OCI-LY1 (cell line): ENCODE results near the gene FKBP11.

Source experiments
- H2AFZ ChIP-seq: fragments of 200-600 bp; sonication (generic), shearing (Covaris generic); 2 replicates; pipeline ENCODE4 v1.6.0; 2014; ENCODE audit warnings: antibody characterized with exemption, mild to moderate bottlenecking, low read length
- H3F3A ChIP-seq: fragments of 200-600 bp; sonication (generic), shearing (Covaris generic); 2 replicates; pipeline ENCODE4 v1.6.0; 2014; ENCODE audit warnings: mild to moderate bottlenecking, antibody characterized with exemption, low read length, moderate library complexity; ENCODE audit not compliant: insufficient read depth
- H3K27ac ChIP-seq: fragments of 200-600 bp; sonication (generic); 2 replicates; pipeline ENCODE4 v1.5.1; 2014; ENCODE audit warnings: low read length, mixed run types, mild to moderate bottlenecking, low read depth; ENCODE audit not compliant: poor library complexity, severe bottlenecking
- H3K27me3 ChIP-seq: fragments of 200-600 bp; sonication (generic); 2 replicates; pipeline ENCODE4 v1.6.0; 2014; ENCODE audit warnings: antibody characterized with exemption, mild to moderate bottlenecking, low read length, moderate library complexity; ENCODE audit not compliant: insufficient read depth
- H3K36me3 ChIP-seq: fragments of 200-600 bp; sonication (generic); 2 replicates; pipeline ENCODE4 v1.6.1; 2014; ENCODE audit warnings: mild to moderate bottlenecking, antibody characterized with exemption, low read length, moderate library complexity, mixed read lengths; ENCODE audit not compliant: insufficient read depth
- H3K4me1 ChIP-seq: fragments of 200-600 bp; sonication (generic); 2 replicates; pipeline ENCODE4 v1.5.1; 2014; ENCODE audit warnings: mild to moderate bottlenecking, low read length, moderate library complexity; ENCODE audit not compliant: insufficient read depth, severe bottlenecking
- H3K4me2 ChIP-seq: fragments of 200-600 bp; sonication (generic), shearing (Covaris generic); 2 replicates; pipeline ENCODE4 v1.6.1; 2014; ENCODE audit warnings: low read length
- H3K4me3 ChIP-seq: fragments of 200-600 bp; sonication (generic); 2 replicates; pipeline ENCODE4 v1.5.1; 2014; ENCODE audit warnings: low read length, low read depth, mild to moderate bottlenecking, mixed read lengths; ENCODE audit not compliant: poor library complexity, severe bottlenecking
- H3K79me2 ChIP-seq: fragments of 200-600 bp; shearing (Covaris generic); 2 replicates; pipeline ENCODE4 v1.6.1; 2016; ENCODE audit warnings: mixed run types, low read length, mixed read lengths; ENCODE audit not compliant: insufficient read depth
- H3K9ac ChIP-seq: fragments of 200-600 bp; sonication (generic), shearing (Covaris generic); 2 replicates; pipeline ENCODE4 v1.6.1; 2014; ENCODE audit warnings: mild to moderate bottlenecking, low read length, mixed read lengths
- H3K9me2 ChIP-seq: fragments of 200-600 bp; sonication (generic), shearing (Covaris generic); 2 replicates; pipeline ENCODE4 v1.6.1; 2014; ENCODE audit warnings: low read depth, mild to moderate bottlenecking, low read length, mixed read lengths
- H3K9me3 ChIP-seq: fragments of 200-600 bp; shearing (Covaris generic); 2 replicates; pipeline ENCODE4 v1.6.1; 2014; ENCODE audit warnings: low read length, mixed read lengths
- H4K20me1 ChIP-seq: fragments of 200-600 bp; sonication (generic), shearing (Covaris generic); 2 replicates; pipeline ENCODE4 v1.6.0; 2016; ENCODE audit warnings: mild to moderate bottlenecking, low read length; ENCODE audit not compliant: insufficient read depth
- EZH2 ChIP-seq: fragments of 200-600 bp; sonication (generic), shearing (Covaris generic); IDR thresholded peaks from 2 replicates; pipeline ENCODE4 v1.8.0; 2017; ENCODE audit warnings: borderline replicate concordance, mixed run types, mild to moderate bottlenecking, antibody characterized with exemption, low read length, moderate library complexity, mixed read lengths
- TF ChIP-seq, protein P1 (sequence below): fragments of 200-600 bp; sonication (generic), shearing (Covaris generic); IDR thresholded peaks from 2 replicates; pipeline ENCODE4 v1.5.1; 2017; ENCODE audit warnings: mild to moderate bottlenecking, antibody characterized with exemption, low read length, moderate library complexity, mixed read lengths

The FKBP11 gene

DNA sequence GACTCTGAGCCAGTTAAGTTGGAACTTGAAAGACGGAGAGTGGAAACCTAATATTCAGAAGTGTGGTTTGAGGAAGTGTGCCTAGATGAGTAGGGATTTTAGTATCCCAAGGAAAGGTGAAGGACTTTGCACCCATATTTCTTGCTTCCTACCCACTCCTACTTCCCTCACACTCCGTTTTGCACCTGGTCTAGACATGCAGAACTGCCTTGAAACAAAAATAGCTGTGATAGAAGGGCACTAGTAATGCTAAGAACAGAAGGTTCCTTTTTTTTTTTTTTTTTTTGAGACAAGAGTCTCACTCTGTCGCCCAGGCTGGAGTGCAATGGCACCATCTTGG lies 32.7 kb upstream of the FKBP11 start:
- Histone ChIP-seq H3K9ac (peak overlapping the region; percentile 54; the same call in 1 of the 2 replicates), H3K79me2 (peaks cover 18% of the 10 kb centered on the region; the same call in 1 of the 2 replicates), H3K4me3 (peak overlapping the region; percentile 75), H3K9me3 (no peaks in the 10 kb centered on the region), H2AFZ (no peak overlapping the region), H3K27ac (no peak overlapping the region), H3K36me3 (peaks cover 16% of the 10 kb centered on the region; the same call in 1 of the 2 replicates), H3K9me2 (no peaks in the 10 kb centered on the region), H3F3A (no peaks in the 10 kb centered on the region), H4K20me1 (no peaks in the 10 kb centered on the region), H3K27me3 (no peaks in the 10 kb centered on the region), H3K4me2 (peak overlapping the region; percentile 89), H3K4me1 (peaks cover 32% of the 10 kb centered on the region)
- no peak for TF ChIP-seq EZH2
- TF ChIP-seq, protein P1, sequence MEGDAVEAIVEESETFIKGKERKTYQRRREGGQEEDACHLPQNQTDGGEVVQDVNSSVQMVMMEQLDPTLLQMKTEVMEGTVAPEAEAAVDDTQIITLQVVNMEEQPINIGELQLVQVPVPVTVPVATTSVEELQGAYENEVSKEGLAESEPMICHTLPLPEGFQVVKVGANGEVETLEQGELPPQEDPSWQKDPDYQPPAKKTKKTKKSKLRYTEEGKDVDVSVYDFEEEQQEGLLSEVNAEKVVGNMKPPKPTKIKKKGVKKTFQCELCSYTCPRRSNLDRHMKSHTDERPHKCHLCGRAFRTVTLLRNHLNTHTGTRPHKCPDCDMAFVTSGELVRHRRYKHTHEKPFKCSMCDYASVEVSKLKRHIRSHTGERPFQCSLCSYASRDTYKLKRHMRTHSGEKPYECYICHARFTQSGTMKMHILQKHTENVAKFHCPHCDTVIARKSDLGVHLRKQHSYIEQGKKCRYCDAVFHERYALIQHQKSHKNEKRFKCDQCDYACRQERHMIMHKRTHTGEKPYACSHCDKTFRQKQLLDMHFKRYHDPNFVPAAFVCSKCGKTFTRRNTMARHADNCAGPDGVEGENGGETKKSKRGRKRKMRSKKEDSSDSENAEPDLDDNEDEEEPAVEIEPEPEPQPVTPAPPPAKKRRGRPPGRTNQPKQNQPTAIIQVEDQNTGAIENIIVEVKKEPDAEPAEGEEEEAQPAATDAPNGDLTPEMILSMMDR: no peak

- Histone ChIP-seq H3K9ac (peak within 1 kb of the TSS; percentile 70), H3K27ac (no peak within 1 kb of the TSS), H3K4me3 (peak within 1 kb of the TSS; percentile 75), H3K9me2 (no peaks in the 10 kb centered on the region), H3K4me2 (peak within 1 kb of the TSS; percentile 89), H4K20me1 (no peaks in the 10 kb centered on the region), H3K36me3 (peaks cover 22% of the 10 kb centered on the region; the same call in 1 of the 2 replicates), H2AFZ (no peak within 1 kb of the TSS), H3K9me3 (no peaks in the 10 kb centered on the region), H3F3A (no peaks in the 10 kb centered on the region), H3K27me3 (no peaks in the 10 kb centered on the region), H3K4me1 (peaks cover 32% of the 10 kb centered on the region), H3K79me2 (peaks cover 18% of the 10 kb centered on the region; the same call in 1 of the 2 replicates)
- TF ChIP-seq, protein P1: no peak
- TF ChIP-seq EZH2: no peak
Observed at GRCh38 chr12:48957141-48958048, 32.1 kb upstream of the FKBP11 start, which contains the start of gene ARF3. Gene ARF3 (minus strand): TSS chr12:48957487. CDS start chr12:48941095, 16,392 bp downstream.

GRCh38 chr12:48956279-48957140 lies 31.2 kb upstream of the FKBP11 start:
- Histone ChIP-seq H3K9me3 (no peaks in the 10 kb centered on the region), H3K27ac (no peak overlapping the region), H3K4me3 (peak overlapping the region; percentile 75), H3K79me2 (peaks cover 18% of the 10 kb centered on the region; the same call in 1 of the 2 replicates), H4K20me1 (no peaks in the 10 kb centered on the region), H3K4me2 (peak overlapping the region; percentile 89), H3K36me3 (peaks cover 23% of the 10 kb centered on the region; the same call in 1 of the 2 replicates), H3K9me2 (no peaks in the 10 kb centered on the region), H3F3A (no peaks in the 10 kb centered on the region), H2AFZ (no peak overlapping the region), H3K4me1 (peaks cover 32% of the 10 kb centered on the region), H3K27me3 (no peaks in the 10 kb centered on the region), H3K9ac (peak overlapping the region; percentile 70)
- TF ChIP-seq, protein P1: peak; percentile 35; the same call in 1 of the 2 replicates
- TF ChIP-seq EZH2: no peak
